Measurements from ENCODE around the gene VGLL3. TPM values are rescaled to one million over a fixed set of nuclear protein-coding genes. Genes with fewer than 3 reads are reported as not detected.

Gene VGLL3
- polyA plus RNA-seq, 1 donor from 2014 or later = 0.06 TPM

GRCh38 chr3:86949850-86950249 is 41.1 kb downstream of the VGLL3 start:
- Histone ChIP-seq H3K36me3 (ENCODE audit: insufficient read depth, low read length) (no peaks in the 10 kb centered on the region), H4K20me1 (ENCODE audit: insufficient read depth) (no peaks in the 10 kb centered on the region), H3K4me3 (ENCODE audit: low read length) (no peak overlapping the region), H2AFZ (ENCODE audit: low read depth, low read length) (no peak overlapping the region), H3K9ac (ENCODE audit: low read length) (no peak overlapping the region), H3K4me2 (ENCODE audit: low read length) (no peak overlapping the region), H3K79me2 (replicated peaks; ENCODE audit: insufficient read depth, low read length) (no peaks in the 10 kb centered on the region), H3F3A (ENCODE audit: insufficient read depth, low read length, poor library complexity, severe bottlenecking) (no peaks in the 10 kb centered on the region), H3K27ac (ENCODE audit: low read length) (no peak overlapping the region), H3K9me3 (ENCODE audit: low read length) (no peaks in the 10 kb centered on the region), H3K9me2 (ENCODE audit: insufficient read depth, low read length) (no peaks in the 10 kb centered on the region), H3K27me3 (ENCODE audit: insufficient read depth, low read depth, low read length) (no peaks in the 10 kb centered on the region)
- TF ChIP-seq RAD21 (conservative IDR thresholded peaks at IDR 0.05) = no peak
- TF ChIP-seq POLR2AphosphoS5 (IDR thresholded peaks at IDR 0.05) = no peak
- TF ChIP-seq TAF1 (IDR thresholded peaks at IDR 0.05; ENCODE audit: low read depth) = no peak
- TF ChIP-seq SMC3 (conservative IDR thresholded peaks at IDR 0.05; ENCODE audit: poor library complexity) = no peak
- TF ChIP-seq EP300 (conservative IDR thresholded peaks at IDR 0.05; ENCODE audit: poor library complexity, severe bottlenecking) = no peak
- TF ChIP-seq REST (IDR thresholded peaks at IDR 0.05; ENCODE audit: borderline replicate concordance) = no peak
- no peak for TF ChIP-seq EZH2 (IDR thresholded peaks at IDR 0.05; ENCODE audit: borderline replicate concordance, insufficient read depth, low read length, poor library complexity, severe bottlenecking)
- no peak for TF ChIP-seq MXI1 (conservative IDR thresholded peaks at IDR 0.05; ENCODE audit: poor library complexity, severe bottlenecking)
- TF ChIP-seq CTCF (IDR thresholded peaks at IDR 0.05; ENCODE audit: poor library complexity, severe bottlenecking) = no peak

- no peaks in the 10 kb centered on the region for H3K9me3 ChIP-seq (ENCODE audit: low read length)
- no peaks in the 10 kb centered on the region for H3K36me3 ChIP-seq (ENCODE audit: insufficient read depth, low read length)
- H4K20me1 ChIP-seq (ENCODE audit: insufficient read depth) = no peaks in the 10 kb centered on the region
- no peak overlapping the region for H3K27ac ChIP-seq (ENCODE audit: low read length)
- no peak overlapping the region for H2AFZ ChIP-seq (ENCODE audit: low read depth, low read length)
- no peaks in the 10 kb centered on the region for H3K79me2 ChIP-seq (replicated peaks; ENCODE audit: insufficient read depth, low read length)
- H3K4me3 ChIP-seq (ENCODE audit: low read length) = no peak overlapping the region
- H3F3A ChIP-seq (ENCODE audit: insufficient read depth, low read length, poor library complexity, severe bottlenecking) = no peaks in the 10 kb centered on the region
- no peaks in the 10 kb centered on the region for H3K9me2 ChIP-seq (ENCODE audit: insufficient read depth, low read length)
- H3K27me3 ChIP-seq (ENCODE audit: insufficient read depth, low read depth, low read length) = no peaks in the 10 kb centered on the region
- no peak for TF ChIP-seq RAD21 (conservative IDR thresholded peaks at IDR 0.05)
- no peak overlapping the region for H3K9ac ChIP-seq (ENCODE audit: low read length)
- no peak overlapping the region for H3K4me2 ChIP-seq (ENCODE audit: low read length)
These were observed 42.1 kb downstream of the VGLL3 start for GRCh38 chr3:86948822-86949221.

GRCh38 chr3:86942206-86942605 is 48.7 kb downstream of the VGLL3 start:
- Histone ChIP-seq H3K9me3 (ENCODE audit: low read length) (no peaks in the 10 kb centered on the region), H3K4me2 (ENCODE audit: low read length) (no peak overlapping the region), H3K79me2 (replicated peaks; ENCODE audit: insufficient read depth, low read length) (no peaks in the 10 kb centered on the region), H4K20me1 (ENCODE audit: insufficient read depth) (no peaks in the 10 kb centered on the region), H3F3A (ENCODE audit: insufficient read depth, low read length, poor library complexity, severe bottlenecking) (no peaks in the 10 kb centered on the region), H3K27ac (ENCODE audit: low read length) (no peak overlapping the region), H3K4me3 (ENCODE audit: low read length) (no peak overlapping the region), H3K9me2 (ENCODE audit: insufficient read depth, low read length) (no peaks in the 10 kb centered on the region), H3K9ac (ENCODE audit: low read length) (no peak overlapping the region), H2AFZ (ENCODE audit: low read depth, low read length) (no peak overlapping the region), H3K27me3 (ENCODE audit: insufficient read depth, low read depth, low read length) (no peaks in the 10 kb centered on the region), H3K36me3 (ENCODE audit: insufficient read depth, low read length) (no peaks in the 10 kb centered on the region)
- no peak for TF ChIP-seq REST (IDR thresholded peaks at IDR 0.05; ENCODE audit: borderline replicate concordance)
- TF ChIP-seq MXI1 (conservative IDR thresholded peaks at IDR 0.05; ENCODE audit: poor library complexity, severe bottlenecking) = no peak
- no peak for TF ChIP-seq POLR2AphosphoS5 (IDR thresholded peaks at IDR 0.05)
- TF ChIP-seq RAD21 (conservative IDR thresholded peaks at IDR 0.05) = no peak
- no peak for TF ChIP-seq EP300 (conservative IDR thresholded peaks at IDR 0.05; ENCODE audit: poor library complexity, severe bottlenecking)
- no peak for TF ChIP-seq TAF1 (IDR thresholded peaks at IDR 0.05; ENCODE audit: low read depth)
- TF ChIP-seq CTCF (IDR thresholded peaks at IDR 0.05; ENCODE audit: poor library complexity, severe bottlenecking) = no peak
- no peak for TF ChIP-seq SMC3 (conservative IDR thresholded peaks at IDR 0.05; ENCODE audit: poor library complexity)
- no peak for TF ChIP-seq EZH2 (IDR thresholded peaks at IDR 0.05; ENCODE audit: borderline replicate concordance, insufficient read depth, low read length, poor library complexity, severe bottlenecking)
